NT2/D1 (cell line): ENCODE measurements around the gene NTN1.

Experiments
- DNase-seq: peaks from one replicate; pipeline ENCODE4 v3.0.0-alpha.2; 2011; ENCODE audit warnings: low read depth, low spot score
- H3K27me3 ChIP-seq: 2 replicates; pipeline ENCODE4 v1.6.0; 2011; ENCODE audit warnings: mild to moderate bottlenecking; ENCODE audit not compliant: insufficient read length, insufficient read depth
- H3K36me3 ChIP-seq: 2 replicates; pipeline ENCODE4 v1.6.1; 2011; ENCODE audit warnings: mild to moderate bottlenecking, low read length, mixed read lengths; ENCODE audit not compliant: insufficient read depth, insufficient read length
- H3K4me1 ChIP-seq: 2 replicates; pipeline ENCODE4 v1.5.1; 2011; ENCODE audit not compliant: insufficient read depth, insufficient read length
- H3K4me3 ChIP-seq: 2 replicates; pipeline ENCODE4 v1.5.1; 2011; ENCODE audit warnings: low read depth; ENCODE audit not compliant: insufficient read length
- H3K9ac ChIP-seq: 2 replicates; pipeline ENCODE4 v1.6.0; 2011; ENCODE audit warnings: low read depth; ENCODE audit not compliant: insufficient read length
- H3K9me3 ChIP-seq: 2 replicates; pipeline ENCODE4 v1.5.1; 2011; ENCODE audit warnings: mild to moderate bottlenecking, low read length; ENCODE audit not compliant: insufficient read depth
- SUZ12 ChIP-seq: IDR thresholded peaks from 2 replicates; pipeline ENCODE4 v1.6.1; 2011; ENCODE audit not compliant: insufficient read length, insufficient read depth; ENCODE audit errors: extremely low read depth
- YY1 ChIP-seq: IDR thresholded peaks from 2 replicates; pipeline ENCODE4 v1.6.1; 2011; ENCODE audit not compliant: insufficient read length, insufficient read depth
- ZNF274 ChIP-seq: IDR thresholded peaks from 2 replicates; pipeline ENCODE4 v1.6.1; 2011; ENCODE audit warnings: mild to moderate bottlenecking, low read depth, low read length

NTN1 gene

GRCh38 chr17:9221922-9222180, 200.5 kb downstream of the NTN1 start:
- Histone ChIP-seq H3K36me3 (no peaks in the 10 kb centered on the region), H3K9me3 (no peaks in the 10 kb centered on the region), H3K4me3 (no peak overlapping the region), H3K4me1 (peaks cover 22% of the 10 kb centered on the region), H3K9ac (no peak overlapping the region), H3K27me3 (no peaks in the 10 kb centered on the region)
- TF ChIP-seq YY1 (no peak), SUZ12 (no peak), ZNF274 (no peak)
- DNase-seq, result no peak

GRCh38 chr17:9223531-9223930, 202.2 kb downstream of the NTN1 start:
- no peak for TF ChIP-seq ZNF274
- TF ChIP-seq SUZ12, result no peak
- no peak for TF ChIP-seq YY1
- Histone ChIP-seq H3K36me3 (no peaks in the 10 kb centered on the region), H3K4me1 (peaks cover 20% of the 10 kb centered on the region)

DNA sequence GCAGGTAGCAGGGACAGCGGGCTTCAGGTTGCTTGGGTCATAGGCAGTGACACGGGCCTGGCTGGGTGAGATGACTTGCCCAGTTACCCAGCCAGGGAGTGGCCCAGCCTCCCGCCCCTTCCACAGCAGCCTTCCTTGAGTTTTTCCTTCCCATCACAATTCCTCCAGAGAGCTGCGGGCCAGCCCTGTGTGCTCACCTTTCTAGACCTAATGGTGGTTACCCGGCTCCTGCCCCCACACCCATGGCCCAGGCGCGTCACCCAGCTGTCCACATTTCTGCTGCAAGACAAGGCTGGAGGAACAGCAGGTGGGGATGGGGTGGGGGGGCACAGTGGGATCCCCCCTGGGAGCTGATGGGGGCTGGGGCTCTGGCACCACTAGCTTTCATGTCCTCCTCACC, 203.2 kb downstream of the NTN1 start:
- Histone ChIP-seq H3K36me3 (no peaks in the 10 kb centered on the region), H3K27me3 (no peaks in the 10 kb centered on the region), H3K9ac (no peak overlapping the region), H3K4me1 (peaks cover 16% of the 10 kb centered on the region), H3K4me3 (no peak overlapping the region), H3K9me3 (no peaks in the 10 kb centered on the region)
- no peak for TF ChIP-seq SUZ12
- TF ChIP-seq ZNF274, result no peak
- TF ChIP-seq YY1, result no peak
- no peak for DNase-seq

More at GRCh38 chr17:9223531-9223930, 202.2 kb downstream of the NTN1 start:
- no peaks in the 10 kb centered on the region for H3K27me3 ChIP-seq
- H3K4me3 ChIP-seq, result no peak overlapping the region
- DNase-seq, result no peak
- no peak overlapping the region for H3K9ac ChIP-seq
- no peaks in the 10 kb centered on the region for H3K9me3 ChIP-seq

DNA sequence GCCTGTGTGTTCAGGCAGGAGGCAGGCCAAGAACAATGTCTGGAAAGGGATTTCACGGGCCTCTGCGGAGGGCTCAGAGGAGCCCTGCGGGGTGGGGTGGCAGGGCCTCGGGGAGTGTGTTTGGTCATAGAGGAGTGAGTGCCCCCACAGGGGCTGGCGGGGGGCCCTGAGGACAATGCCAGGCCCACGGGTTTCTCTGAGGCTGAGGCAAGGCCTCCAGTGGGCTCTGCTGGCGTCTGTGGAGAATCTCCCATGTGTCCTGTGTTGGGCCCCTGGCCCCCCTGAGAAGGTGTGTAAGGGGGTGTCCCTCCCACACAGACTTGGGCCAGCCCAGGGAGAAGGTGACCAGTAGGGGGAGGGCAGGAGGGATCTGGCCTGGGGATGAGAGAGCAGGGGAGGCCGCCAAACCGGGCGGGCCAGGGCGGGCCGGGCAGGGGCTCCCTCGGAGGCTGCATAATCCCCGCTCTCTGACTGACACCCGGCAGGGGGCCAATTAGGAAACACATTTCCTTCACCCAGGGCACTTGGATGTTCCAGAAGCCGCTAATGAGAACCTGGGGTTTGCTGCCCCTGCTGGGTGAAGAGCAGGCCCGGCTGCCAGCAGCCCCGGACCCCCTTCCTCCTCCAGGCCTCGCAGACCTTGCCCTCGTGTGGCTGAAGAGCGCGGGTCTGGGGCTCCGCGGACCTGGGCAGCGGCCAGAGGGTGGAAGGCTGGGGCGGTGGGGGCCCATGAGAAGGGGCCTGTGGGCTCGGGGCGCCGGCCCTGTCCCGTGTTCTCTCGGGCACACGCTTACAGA, 204.2 kb downstream of the NTN1 start:
- no peak for DNase-seq
- TF ChIP-seq ZNF274, result no peak
- no peak for TF ChIP-seq SUZ12
- no peak for TF ChIP-seq YY1
- Histone ChIP-seq H3K36me3 (no peaks in the 10 kb centered on the region), H3K27me3 (no peaks in the 10 kb centered on the region), H3K4me1 (peaks cover 5% of the 10 kb centered on the region), H3K4me3 (no peak overlapping the region), H3K9me3 (no peaks in the 10 kb centered on the region), H3K9ac (no peak overlapping the region)

GRCh38 chr17:9226130-9226793, 205.0 kb downstream of the NTN1 start:
- Histone ChIP-seq H3K4me3 (no peak overlapping the region), H3K9me3 (no peaks in the 10 kb centered on the region), H3K4me1 (peaks cover 5% of the 10 kb centered on the region), H3K36me3 (no peaks in the 10 kb centered on the region), H3K27me3 (no peaks in the 10 kb centered on the region), H3K9ac (no peak overlapping the region)
- no peak for TF ChIP-seq ZNF274
- TF ChIP-seq YY1, result no peak
- TF ChIP-seq SUZ12, result no peak
- no peak for DNase-seq

DNA sequence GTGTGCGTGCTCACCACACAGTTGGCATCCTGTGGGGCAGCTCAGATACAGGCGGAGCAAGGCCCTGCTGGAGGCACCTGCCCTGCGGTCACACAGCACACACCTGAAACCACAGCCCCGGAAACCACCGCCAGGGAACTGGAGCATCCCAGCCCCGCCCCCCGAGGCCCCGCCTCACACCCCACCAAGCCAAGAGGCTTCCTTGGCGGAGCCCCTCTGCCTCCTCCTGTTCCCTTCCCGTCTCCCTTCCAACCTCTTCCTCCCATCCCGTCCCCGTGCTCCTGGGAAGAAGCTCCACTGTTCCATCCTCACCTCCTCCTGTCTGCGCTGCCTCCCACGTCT, 205.5 kb downstream of the NTN1 start:
- Histone ChIP-seq H3K27me3 (no peaks in the 10 kb centered on the region), H3K9ac (no peak overlapping the region), H3K4me3 (no peak overlapping the region), H3K9me3 (no peaks in the 10 kb centered on the region), H3K36me3 (no peaks in the 10 kb centered on the region), H3K4me1 (peaks cover 3% of the 10 kb centered on the region)
- TF ChIP-seq YY1 (no peak), ZNF274 (no peak), SUZ12 (no peak)
- DNase-seq, result no peak

DNA sequence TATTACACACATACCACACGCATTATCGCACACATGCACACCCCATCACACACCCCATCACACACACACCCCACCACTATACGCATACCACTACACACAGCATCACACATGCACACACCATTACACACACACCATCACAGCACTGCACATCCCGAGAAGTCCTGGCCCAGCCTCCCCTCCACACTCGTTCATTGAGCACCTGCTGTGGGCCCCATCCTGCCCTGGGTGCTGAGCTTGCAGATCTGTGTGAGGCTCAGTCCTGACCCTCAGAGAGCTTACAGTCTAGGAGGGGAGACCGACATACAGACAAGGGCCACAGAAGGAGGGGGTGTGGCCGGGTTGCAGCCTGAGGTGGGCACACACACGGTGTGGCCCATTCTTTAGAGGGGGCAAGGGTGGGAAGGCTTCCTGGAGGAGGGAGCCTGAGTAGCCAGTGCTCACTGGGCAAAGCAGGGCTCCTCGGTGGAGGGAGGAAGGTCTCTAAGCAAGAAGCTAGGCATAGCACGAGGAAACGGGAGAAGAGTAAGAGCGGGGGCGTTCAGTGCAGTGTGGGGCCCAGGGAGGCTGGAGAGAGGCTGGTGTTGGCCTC, 206.6 kb downstream of the NTN1 start:
- TF ChIP-seq SUZ12 (no peak), YY1 (no peak), ZNF274 (no peak)
- Histone ChIP-seq H3K9ac (no peak overlapping the region), H3K36me3 (no peaks in the 10 kb centered on the region), H3K27me3 (no peaks in the 10 kb centered on the region), H3K4me1 (peaks cover 3% of the 10 kb centered on the region), H3K4me3 (no peak overlapping the region), H3K9me3 (no peaks in the 10 kb centered on the region)
- DNase-seq, result no peak
